BLaER1 treated with 17β-estradiol and CSF1 and Interleukin-3, amounts not matched to agents 10 nM and 100 nM (cell line): ENCODE measurements around the gene AKT3.

ENCODE experiments used
- H3K27ac ChIP-seq, 11 experiments: shearing (Covaris generic); formaldehyde crosslinking; 2 replicates each; pipeline ENCODE4 v1.8.1; 2022
- H3K27me3 ChIP-seq, 11 experiments: shearing (Covaris generic); formaldehyde crosslinking; 2 replicates each; pipeline ENCODE4 v1.8.1; 2022
- H3K36me3 ChIP-seq, 11 experiments: shearing (Covaris generic); formaldehyde crosslinking; 2 replicates each; pipeline ENCODE4 v1.8.1; 2022
- H3K4me1 ChIP-seq, 10 experiments: shearing (Covaris generic); formaldehyde crosslinking; 2 replicates each; pipeline ENCODE4 v1.8.1; 2022
- H3K4me2 ChIP-seq, 11 experiments: shearing (Covaris generic); formaldehyde crosslinking; 2 replicates each; pipeline ENCODE4 v1.8.1; 2022
- H3K4me3 ChIP-seq, 10 experiments: shearing (Covaris generic); formaldehyde crosslinking; 2 replicates each; pipeline ENCODE4 v1.8.1; 2022
- H3K9ac ChIP-seq, 11 experiments: shearing (Covaris generic); formaldehyde crosslinking; 2 replicates each; pipeline ENCODE4 v1.8.1; 2022
- H3K9me3 ChIP-seq, 11 experiments: shearing (Covaris generic); formaldehyde crosslinking; replicated peaks in 1 of 11; 2 replicates each; pipeline ENCODE4 v1.8.1; 2022
- H4K20me1 ChIP-seq, 11 experiments: shearing (Covaris generic); formaldehyde crosslinking; 2 replicates each; pipeline ENCODE4 v1.8.1; 2022
- Cebpa-rat ChIP-seq, 11 experiments: shearing (Covaris generic); IDR thresholded peaks; 2 replicates each; pipeline ENCODE4 v1.8.1; 2022

Gene AKT3

GRCh38 chr1:243475966-243476365, 374.1 kb downstream of the AKT3 start:
- Histone ChIP-seq H3K4me1 (peaks cover 24 to 57% (median 36%) of the 10 kb centered on the region in 10 experiments), H3K9ac (no peak overlapping the region), H3K36me3 (peaks cover 0 to 22% (median 7%) of the 10 kb centered on the region in 11 experiments; a peak in 10 of 22 replicates), H3K4me3 (no peak overlapping the region), H3K4me2 (peak overlapping the region in 1 of 11 experiments; percentile 2; a peak in 1 of 22 replicates), H3K27ac (no peak overlapping the region), H4K20me1 (peaks cover 0 to 18% (median 0%) of the 10 kb centered on the region in 11 experiments; a peak in 2 of 22 replicates), H3K9me3 (no peaks in the 10 kb centered on the region; a peak in 2 of 22 replicates), H3K27me3 (peaks cover 0 to under 1% (median 0%) of the 10 kb centered on the region in 11 experiments; a peak in 1 of 22 replicates)
- TF ChIP-seq Cebpa-rat (IDR thresholded peaks at IDR 0.05) = no peak

- H3K27ac ChIP-seq = no peak overlapping the region
- H3K27me3 ChIP-seq = no peaks in the 10 kb centered on the region
- no peaks in the 10 kb centered on the region; a peak in 2 of 22 replicates for H3K9me3 ChIP-seq
- no peak overlapping the region for H3K4me2 ChIP-seq
- H3K36me3 ChIP-seq = peaks cover 0 to 27% (median 7%) of the 10 kb centered on the region in 11 experiments; a peak in 11 of 22 replicates
- H3K4me1 ChIP-seq = peaks cover 24 to 68% (median 39%) of the 10 kb centered on the region in 10 experiments
- H4K20me1 ChIP-seq = peaks cover 0 to 18% (median 0%) of the 10 kb centered on the region in 11 experiments; a peak in 2 of 22 replicates
- TF ChIP-seq Cebpa-rat (IDR thresholded peaks at IDR 0.05) = no peak
- no peak overlapping the region for H3K4me3 ChIP-seq
- H3K9ac ChIP-seq = no peak overlapping the region
These were observed 375.1 kb downstream of the AKT3 start for GRCh38 chr1:243474906-243475305.

GRCh38 chr1:243474136-243474881, 375.7 kb downstream of the AKT3 start:
- H3K4me2 ChIP-seq = peak overlapping the region; percentile 11 to 85 (median 74); a peak in 18 of 22 replicates

GRCh38 chr1:243473227-243474135, 376.6 kb downstream of the AKT3 start:
- peaks cover 24 to 68% (median 39%) of the 10 kb centered on the region in 10 experiments for H3K4me1 ChIP-seq
- peak overlapping the region in 9 of 11 experiments; percentile 29 to 70 (median 59); a peak in 16 of 22 replicates for H3K27ac ChIP-seq
- H3K4me2 ChIP-seq = peak overlapping the region; percentile 70 to 93 (median 78)

More at GRCh38 chr1:243474136-243474881, 375.7 kb downstream of the AKT3 start:
- H3K9me3 ChIP-seq = no peaks in the 10 kb centered on the region; a peak in 2 of 22 replicates
- peak overlapping the region in 2 of 11 experiments; percentile 8 to 72; a peak in 2 of 22 replicates for H3K9ac ChIP-seq
- H3K4me3 ChIP-seq = no peak overlapping the region
- peaks cover 0 to 33% (median 7%) of the 10 kb centered on the region in 11 experiments; a peak in 11 of 22 replicates for H3K36me3 ChIP-seq
- peaks cover 24 to 68% (median 39%) of the 10 kb centered on the region in 10 experiments for H3K4me1 ChIP-seq
- H3K27me3 ChIP-seq = no peaks in the 10 kb centered on the region
- TF ChIP-seq Cebpa-rat (IDR thresholded peaks at IDR 0.05) = no peak
- peaks cover 0 to 18% (median 0%) of the 10 kb centered on the region in 11 experiments; a peak in 2 of 22 replicates for H4K20me1 ChIP-seq
- peak overlapping the region in 7 of 11 experiments; percentile 12 to 51 (median 28); a peak in 8 of 22 replicates for H3K27ac ChIP-seq

GRCh38 chr1:243471754-243472745, 378.0 kb downstream of the AKT3 start:
- peaks cover 0 to 18% (median 0%) of the 10 kb centered on the region in 11 experiments; a peak in 2 of 22 replicates for H4K20me1 ChIP-seq
- no peak for TF ChIP-seq Cebpa-rat (IDR thresholded peaks at IDR 0.05)
- H3K9ac ChIP-seq = peak overlapping the region in 2 of 11 experiments; percentile 26 to 33; a peak in 2 of 22 replicates
- H3K4me3 ChIP-seq = peak overlapping the region in 1 of 10 experiments; percentile 21; a peak in 1 of 20 replicates
- peak overlapping the region in 5 of 11 experiments; percentile 4 to 71 (median 58); a peak in 8 of 22 replicates for H3K27ac ChIP-seq
- peak overlapping the region; percentile 13 to 93 (median 70) for H3K4me2 ChIP-seq
- peaks cover 0 to 41% (median 7%) of the 10 kb centered on the region in 11 experiments; a peak in 11 of 22 replicates for H3K36me3 ChIP-seq
- H3K27me3 ChIP-seq = no peaks in the 10 kb centered on the region
- peaks cover 24 to 54% (median 33%) of the 10 kb centered on the region in 10 experiments for H3K4me1 ChIP-seq
- H3K9me3 ChIP-seq = no peaks in the 10 kb centered on the region; a peak in 2 of 22 replicates

More at GRCh38 chr1:243473227-243474135, 376.6 kb downstream of the AKT3 start:
- no peak for TF ChIP-seq Cebpa-rat (IDR thresholded peaks at IDR 0.05)
- Histone ChIP-seq H3K36me3 (peaks cover 0 to 33% (median 7%) of the 10 kb centered on the region in 11 experiments; a peak in 11 of 22 replicates), H3K9me3 (no peaks in the 10 kb centered on the region; a peak in 2 of 22 replicates), H3K9ac (peak overlapping the region; percentile 49 to 77 (median 67); a peak in 20 of 22 replicates), H3K27me3 (no peaks in the 10 kb centered on the region), H3K4me3 (peak overlapping the region; percentile 25 to 60 (median 48); a peak in 18 of 20 replicates), H4K20me1 (peaks cover 0 to 18% (median 0%) of the 10 kb centered on the region in 11 experiments; a peak in 2 of 22 replicates)

GRCh38 chr1:243471026-243471685, 378.9 kb downstream of the AKT3 start:
- H4K20me1 ChIP-seq = peaks cover 0 to 18% (median 0%) of the 10 kb centered on the region in 11 experiments; a peak in 2 of 22 replicates
- peak overlapping the region in 8 of 11 experiments; percentile 21 to 93 (median 76); a peak in 16 of 22 replicates for H3K4me2 ChIP-seq
- no peak overlapping the region for H3K4me3 ChIP-seq
- H3K9ac ChIP-seq = no peak overlapping the region
- peak overlapping the region in 3 of 11 experiments; percentile 4 to 71 (median 70); a peak in 6 of 22 replicates for H3K27ac ChIP-seq
- peaks cover 24 to 47% (median 32%) of the 10 kb centered on the region in 10 experiments for H3K4me1 ChIP-seq
- no peaks in the 10 kb centered on the region for H3K27me3 ChIP-seq
- peaks cover 0 to 45% (median 7%) of the 10 kb centered on the region in 11 experiments; a peak in 11 of 22 replicates for H3K36me3 ChIP-seq
- no peak for TF ChIP-seq Cebpa-rat (IDR thresholded peaks at IDR 0.05)
- H3K9me3 ChIP-seq = no peaks in the 10 kb centered on the region; a peak in 1 of 22 replicates

GRCh38 chr1:243470502-243470901, 379.5 kb downstream of the AKT3 start:
- H3K27me3 ChIP-seq = no peaks in the 10 kb centered on the region
- no peak for TF ChIP-seq Cebpa-rat (IDR thresholded peaks at IDR 0.05)
- peaks cover 0 to 39% (median 7%) of the 10 kb centered on the region in 11 experiments; a peak in 10 of 22 replicates for H3K36me3 ChIP-seq
- H3K4me1 ChIP-seq = peaks cover 24 to 45% (median 32%) of the 10 kb centered on the region in 10 experiments
- peak overlapping the region in 1 of 11 experiments; percentile 71; a peak in 1 of 22 replicates for H3K27ac ChIP-seq
- peaks cover 0 to 18% (median 0%) of the 10 kb centered on the region in 11 experiments; a peak in 2 of 22 replicates for H4K20me1 ChIP-seq
- no peaks in the 10 kb centered on the region for H3K9me3 ChIP-seq
- H3K4me2 ChIP-seq = peak overlapping the region in 5 of 11 experiments; percentile 74 to 93 (median 85); a peak in 10 of 22 replicates
- H3K9ac ChIP-seq = no peak overlapping the region
- H3K4me3 ChIP-seq = no peak overlapping the region
